Measurements from ENCODE around the gene EFCAB11.
A peak's percentile ranks its signal among the peaks of the same experiment; 100 is the strongest.

EFCAB11 gene

GRCh38 chr14:89775151-89775550 is 179.4 kb downstream of the EFCAB11 start:
- DNase-seq (ENCODE audit: extremely low read depth in 1 of 2, low read depth in 1 of 2), result no peak

GRCh38 chr14:89773644-89774316 is 180.8 kb downstream of the EFCAB11 start:
- peak; percentile 24 to 57 for DNase-seq (ENCODE audit: extremely low read depth in 1 of 2, low read depth in 1 of 2)

- DNase-seq (ENCODE audit: extremely low read depth in 1 of 2, low read depth in 1 of 2), result no peak
Observed at GRCh38 chr14:89773151-89773550, 181.4 kb downstream of the EFCAB11 start.

- no peak for DNase-seq (ENCODE audit: extremely low read depth in 1 of 2, low read depth in 1 of 2)
Observed at GRCh38 chr14:89771251-89771650, 183.3 kb downstream of the EFCAB11 start.

GRCh38 chr14:89767861-89768268 is 186.7 kb downstream of the EFCAB11 start:
- DNase-seq (ENCODE audit: extremely low read depth in 1 of 2, low read depth in 1 of 2), result peak; percentile 11 to 35

GRCh38 chr14:89767131-89767530 is 187.4 kb downstream of the EFCAB11 start:
- DNase-seq (ENCODE audit: extremely low read depth in 1 of 2, low read depth in 1 of 2), result no peak

GRCh38 chr14:89765346-89765745 is 189.2 kb downstream of the EFCAB11 start:
- DNase-seq (ENCODE audit: extremely low read depth in 1 of 2, low read depth in 1 of 2), result no peak

- DNase-seq (ENCODE audit: extremely low read depth in 1 of 2, low read depth in 1 of 2), result no peak
Observed at GRCh38 chr14:89760086-89760485, 194.4 kb downstream of the EFCAB11 start.

- DNase-seq (ENCODE audit: extremely low read depth in 1 of 2, low read depth in 1 of 2), result no peak
Observed at GRCh38 chr14:89757313-89757939, 197.1 kb downstream of the EFCAB11 start.

- no peak for DNase-seq (ENCODE audit: extremely low read depth in 1 of 2, low read depth in 1 of 2)
Observed at GRCh38 chr14:89755816-89756215, 198.7 kb downstream of the EFCAB11 start.

- no peak for DNase-seq (ENCODE audit: extremely low read depth in 1 of 2, low read depth in 1 of 2)
Observed at GRCh38 chr14:89753828-89754412, 200.6 kb downstream of the EFCAB11 start.

GRCh38 chr14:89750908-89751392 is 203.6 kb downstream of the EFCAB11 start:
- peak in 1 of 2 donors; percentile 41 for DNase-seq (ENCODE audit: extremely low read depth in 1 of 2, low read depth in 1 of 2)

- no peak for DNase-seq (ENCODE audit: extremely low read depth in 1 of 2, low read depth in 1 of 2)
Observed at GRCh38 chr14:89750281-89750755, 204.2 kb downstream of the EFCAB11 start.

- DNase-seq (ENCODE audit: extremely low read depth in 1 of 2, low read depth in 1 of 2), result no peak
Observed at GRCh38 chr14:89748004-89748403, 206.5 kb downstream of the EFCAB11 start.

- DNase-seq (ENCODE audit: extremely low read depth in 1 of 2, low read depth in 1 of 2), result no peak
Observed at GRCh38 chr14:89747126-89747525, 207.4 kb downstream of the EFCAB11 start.

GRCh38 chr14:89746654-89747053 is 207.9 kb downstream of the EFCAB11 start:
- no peak for DNase-seq (ENCODE audit: extremely low read depth in 1 of 2, low read depth in 1 of 2)

- DNase-seq (ENCODE audit: extremely low read depth in 1 of 2, low read depth in 1 of 2), result no peak
Observed at GRCh38 chr14:89746135-89746534, 208.4 kb downstream of the EFCAB11 start.
